Measurements from ENCODE around the gene SLC12A7.

- TF ChIP-seq CTCF (IDR thresholded peaks at IDR 0.05) (no peak), POLR2AphosphoS5 (IDR thresholded peaks at IDR 0.05) (no peak), EP300 (IDR thresholded peaks at IDR 0.05) (no peak), POLR2A (IDR thresholded peaks at IDR 0.05) (no peak)
These were observed 44.3 kb upstream of the SLC12A7 start for GRCh38 chr5:1156033-1156753.

Data from sigmoid colon (tissue), 4 donors.